ENCODE measurements around the gene RAD51B. TPM values are rescaled to one million over a fixed set of nuclear protein-coding genes. Genes with fewer than 3 reads are reported as not detected.
A peak's percentile ranks its signal among the peaks of the same experiment; 100 is the strongest.

The RAD51B gene
- total and polyA plus RNA-seq, 2 donors (not counting 1 experiment from before 2014, with no cell fraction given): 4.6 to 16.3 TPM

DNA sequence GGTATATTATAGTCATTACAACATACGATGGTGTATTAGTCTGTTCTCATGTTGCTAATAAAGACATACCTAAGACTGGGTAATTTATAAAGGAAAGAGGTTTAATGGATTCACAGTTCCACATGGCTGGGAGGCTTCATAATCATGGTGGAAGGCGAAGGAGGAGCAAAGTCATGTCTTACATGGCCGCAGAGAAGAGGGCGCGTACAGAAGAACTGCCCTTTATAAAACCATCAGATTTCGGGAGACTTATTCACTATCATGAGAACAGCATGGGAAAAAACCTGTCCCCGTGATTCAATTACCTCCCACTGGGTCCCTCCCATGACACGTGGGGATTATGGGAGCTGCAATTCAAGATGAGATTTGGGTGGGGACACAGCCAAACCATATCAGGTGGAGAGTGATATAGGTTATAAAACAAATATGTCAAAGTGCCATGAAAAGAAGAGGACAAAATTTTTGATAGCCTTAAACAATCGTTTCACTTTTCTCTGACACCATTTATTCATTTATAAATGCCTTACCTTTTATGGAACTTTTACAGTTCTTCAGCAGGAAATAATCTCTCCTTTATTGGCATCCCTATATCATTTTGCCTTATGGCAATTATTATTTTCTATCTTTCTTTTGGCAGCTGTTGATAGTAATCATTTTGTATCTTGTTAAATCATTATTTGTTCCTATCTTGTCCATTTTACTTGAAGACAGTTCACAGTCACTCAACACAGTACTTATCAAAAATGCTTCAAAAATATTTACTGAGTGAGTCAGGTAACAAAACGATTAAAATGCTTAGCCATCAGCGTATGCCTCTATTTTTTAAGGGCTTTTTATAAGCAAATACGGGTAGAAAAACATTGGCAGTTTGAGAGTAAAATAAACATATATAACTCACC lies 196.0 kb downstream of the RAD51B start:
- Histone ChIP-seq H3K4me3 (replicated peaks in 1 of 4; ENCODE audit: control extremely low read depth in 1 of 4, insufficient read depth in 1 of 4, low read depth in 3 of 4, low read length in 4 of 4) (no peak overlapping the region), H4K20me1 (ENCODE audit: control insufficient read depth, extremely low read depth, insufficient read depth, low read length) (no peaks in the 10 kb centered on the region), H3K9me3 (ENCODE audit: control insufficient read depth, insufficient read depth, low read depth, low read length) (no peaks in the 10 kb centered on the region), H3K79me2 (ENCODE audit: control insufficient read depth, insufficient read depth, low read length) (no peaks in the 10 kb centered on the region), H3K27me3 (ENCODE audit: control insufficient read depth, insufficient read depth, low read length) (no peaks in the 10 kb centered on the region), H3K36me3 (ENCODE audit: control insufficient read depth, insufficient read depth, low read length) (no peaks in the 10 kb centered on the region), H2AFZ (ENCODE audit: low read length) (no peak overlapping the region), H3K4me1 (ENCODE audit: control insufficient read depth, extremely low read depth, insufficient read depth, low read length) (no peaks in the 10 kb centered on the region), H3K4me2 (ENCODE audit: extremely low read depth, insufficient read depth, low read length) (no peak overlapping the region), H3K27ac (ENCODE audit: insufficient read depth, low read length) (no peak overlapping the region), H3K9ac (ENCODE audit: insufficient read depth, low read length) (no peak overlapping the region)
- no peak for TF ChIP-seq CTCF (conservative IDR thresholded peaks at IDR 0.05 in 1 of 2, IDR thresholded peaks at IDR 0.05 in 1 of 2; ENCODE audit: low read depth in 1 of 2, low read length in 2 of 2)
- TF ChIP-seq EZH2 (IDR thresholded peaks at IDR 0.05; ENCODE audit: low read length, missing control alignments): no peak
- DNase-seq (ENCODE audit: low read depth in 2 of 2): peak in 1 of 2 donors; percentile 29

DNA sequence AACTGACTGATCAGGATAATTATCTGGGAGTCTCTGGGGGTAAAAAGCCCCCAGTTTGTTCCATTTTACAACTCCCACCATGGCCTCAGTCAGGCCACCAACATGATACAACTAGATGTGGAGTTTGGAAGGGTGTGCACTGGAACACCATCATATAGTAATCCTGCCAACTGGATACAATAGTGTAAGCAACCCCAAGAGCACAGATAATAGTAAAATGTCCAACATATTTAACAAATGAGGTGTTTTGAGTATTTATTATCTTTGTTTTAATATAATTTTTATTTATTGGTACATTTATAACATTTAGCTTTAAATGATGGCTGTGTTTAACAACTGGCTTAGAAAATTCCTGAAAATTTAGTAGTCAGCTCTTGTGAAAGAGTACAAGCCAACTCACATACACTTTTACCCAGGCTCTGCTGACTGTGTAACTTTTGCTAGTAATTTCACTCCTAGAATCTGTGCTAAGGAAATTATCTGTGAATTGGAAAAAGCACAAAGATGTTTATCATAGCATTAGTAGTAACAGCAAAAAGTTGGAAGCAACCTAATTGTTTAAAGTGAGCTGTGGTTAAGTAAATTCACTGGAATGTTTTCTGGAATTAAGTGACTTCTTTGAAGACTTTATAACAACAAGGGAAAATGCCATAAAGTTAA lies 196.8 kb downstream of the RAD51B start:
- Histone ChIP-seq H4K20me1 (ENCODE audit: control insufficient read depth, extremely low read depth, insufficient read depth, low read length) (no peaks in the 10 kb centered on the region), H3K4me2 (ENCODE audit: extremely low read depth, insufficient read depth, low read length) (no peak overlapping the region)
- peak; percentile 67 to 75 for DNase-seq (ENCODE audit: low read depth in 2 of 2)

More for the DNA sequence above, 196.8 kb downstream of the RAD51B start:
- H3K4me1 ChIP-seq (ENCODE audit: control insufficient read depth, extremely low read depth, insufficient read depth, low read length): no peaks in the 10 kb centered on the region
- H3K27me3 ChIP-seq (ENCODE audit: control insufficient read depth, insufficient read depth, low read length): no peaks in the 10 kb centered on the region
- no peaks in the 10 kb centered on the region for H3K36me3 ChIP-seq (ENCODE audit: control insufficient read depth, insufficient read depth, low read length)
- no peak overlapping the region for H3K9ac ChIP-seq (ENCODE audit: insufficient read depth, low read length)
- H3K79me2 ChIP-seq (ENCODE audit: control insufficient read depth, insufficient read depth, low read length): no peaks in the 10 kb centered on the region
- TF ChIP-seq EZH2 (IDR thresholded peaks at IDR 0.05; ENCODE audit: low read length, missing control alignments) (no peak), CTCF (conservative IDR thresholded peaks at IDR 0.05 in 1 of 2, IDR thresholded peaks at IDR 0.05 in 1 of 2; ENCODE audit: low read depth in 1 of 2, low read length in 2 of 2) (no peak)
- no peaks in the 10 kb centered on the region for H3K9me3 ChIP-seq (ENCODE audit: control insufficient read depth, insufficient read depth, low read depth, low read length)
- no peak overlapping the region for H3K27ac ChIP-seq (ENCODE audit: insufficient read depth, low read length)
- H3K4me3 ChIP-seq (replicated peaks in 1 of 4; ENCODE audit: control extremely low read depth in 1 of 4, insufficient read depth in 1 of 4, low read depth in 3 of 4, low read length in 4 of 4): no peak overlapping the region
- no peak overlapping the region for H2AFZ ChIP-seq (ENCODE audit: low read length)
